Neural crest cell (in vitro differentiated cells): ENCODE results near the gene FAM204A. TPM values are rescaled to one million over a fixed set of nuclear protein-coding genes. Genes with fewer than 3 reads are reported as not detected.

Experiments used
- DNase-seq: peaks from one replicate; pipeline ENCODE4 v3.0.0; 2021; ENCODE audit warnings: low read depth, mixed read lengths, low spot score
- H3K27ac Mint-ChIP-seq: one replicate; pipeline ENCODE4 v1.8.0; 2021; ENCODE audit warnings: mild to moderate bottlenecking, mixed read lengths; ENCODE audit not compliant: unreplicated experiment
- H3K27me3 Mint-ChIP-seq: 2 replicates; pipeline ENCODE4 v1.8.0; 2021; ENCODE audit warnings: low read depth, mild to moderate bottlenecking, mixed read lengths
- H3K36me3 Mint-ChIP-seq: 2 replicates; pipeline ENCODE4 v1.8.0; 2021; ENCODE audit warnings: low read depth, mild to moderate bottlenecking, mixed read lengths
- H3K4me1 Mint-ChIP-seq: 2 replicates; pipeline ENCODE4 v1.8.0; 2021; ENCODE audit warnings: mixed read lengths
- H3K4me3 Mint-ChIP-seq: one replicate; pipeline ENCODE4 v1.8.0; 2021; ENCODE audit warnings: mild to moderate bottlenecking, mixed read lengths
- H3K9me3 Mint-ChIP-seq: 2 replicates; pipeline ENCODE4 v1.8.0; 2021; ENCODE audit warnings: mixed read lengths
- CTCF ChIP-seq: fragments of 200-600 bp; sonication (generic); conservative IDR thresholded peaks from 2 replicates; pipeline ENCODE4 v1.5.0; 2021; ENCODE audit warnings: antibody characterized with exemption, mild to moderate bottlenecking
- total RNA-seq: library from RNA; stranded (reverse); gene quantifications from 2 replicates; pipeline ENCODE4 v1.2.1, GENCODE V29; 2021

The FAM204A gene
- total RNA-seq, 1 donor from 2014 or later = 74.7 TPM

DNA sequence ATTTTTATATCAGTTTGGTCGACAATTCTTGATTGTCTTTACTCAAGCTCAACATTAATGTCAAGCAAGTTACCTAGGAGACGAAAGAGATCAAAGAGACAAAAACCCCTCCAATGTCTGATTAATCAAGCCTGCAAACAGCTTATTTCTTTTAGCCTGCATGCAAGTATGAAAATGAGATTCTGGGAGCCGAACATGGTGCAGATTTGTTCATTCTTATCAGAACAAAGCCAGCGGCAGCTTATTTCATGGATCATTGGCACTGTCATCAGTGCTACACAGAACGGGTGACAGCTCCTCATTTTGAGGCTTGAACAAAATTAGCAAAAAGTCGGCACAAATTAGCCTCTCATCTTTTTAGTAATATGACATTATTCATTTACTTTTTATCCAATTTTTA, 26.5 kb downstream of the FAM204A start:
- no peak overlapping the region for H3K4me3 Mint-ChIP-seq

GRCh38 chr10:118314882-118315281, 27.2 kb downstream of the FAM204A start:
- Mint-ChIP-seq H3K4me3 (no peak overlapping the region), H3K27ac (no peak overlapping the region)
- DNase-seq = no peak

More for the DNA sequence above, 26.5 kb downstream of the FAM204A start:
- Mint-ChIP-seq H3K9me3 (no peaks in the 10 kb centered on the region), H3K4me1 (peaks cover 12% of the 10 kb centered on the region), H3K36me3 (peaks cover 10% of the 10 kb centered on the region), H3K27ac (no peak overlapping the region), H3K27me3 (no peaks in the 10 kb centered on the region)
- no peak for DNase-seq
- TF ChIP-seq CTCF = no peak

GRCh38 chr10:118311505-118311904, 30.6 kb downstream of the FAM204A start:
- Mint-ChIP-seq H3K4me1 (peaks cover 12% of the 10 kb centered on the region), H3K4me3 (no peak overlapping the region), H3K27me3 (no peaks in the 10 kb centered on the region), H3K36me3 (peaks cover 9% of the 10 kb centered on the region), H3K9me3 (no peaks in the 10 kb centered on the region), H3K27ac (no peak overlapping the region)
- TF ChIP-seq CTCF = no peak
- no peak for DNase-seq

More at GRCh38 chr10:118314882-118315281, 27.2 kb downstream of the FAM204A start:
- Mint-ChIP-seq H3K9me3 (no peaks in the 10 kb centered on the region), H3K4me1 (peaks cover 12% of the 10 kb centered on the region), H3K27me3 (no peaks in the 10 kb centered on the region), H3K36me3 (peaks cover 6% of the 10 kb centered on the region)
- TF ChIP-seq CTCF = no peak

DNA sequence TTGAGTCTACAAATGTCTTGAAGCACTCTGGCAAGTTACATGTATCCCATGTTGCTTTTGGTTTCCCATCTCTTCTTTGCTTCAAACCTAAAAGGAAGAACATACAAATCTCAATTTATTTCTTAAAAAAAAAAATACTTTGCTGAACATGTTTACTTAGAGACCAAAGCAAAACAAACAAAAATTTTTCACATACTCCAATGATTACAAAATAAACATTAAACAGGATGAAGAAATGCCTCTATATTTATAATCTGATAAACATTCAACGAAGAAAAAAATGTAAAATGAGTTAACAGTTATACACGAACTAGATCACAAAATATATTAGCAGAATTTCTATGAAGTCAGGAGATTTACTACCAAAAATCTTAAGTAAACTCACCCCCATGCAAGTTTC, 31.3 kb downstream of the FAM204A start:
- H3K9me3 Mint-ChIP-seq = no peaks in the 10 kb centered on the region
- DNase-seq = no peak
- H3K4me3 Mint-ChIP-seq = no peak overlapping the region
- H3K27me3 Mint-ChIP-seq = no peaks in the 10 kb centered on the region
- H3K4me1 Mint-ChIP-seq = peaks cover 6% of the 10 kb centered on the region
- H3K36me3 Mint-ChIP-seq = peaks cover 9% of the 10 kb centered on the region
- H3K27ac Mint-ChIP-seq = no peak overlapping the region
- TF ChIP-seq CTCF = no peak

DNA sequence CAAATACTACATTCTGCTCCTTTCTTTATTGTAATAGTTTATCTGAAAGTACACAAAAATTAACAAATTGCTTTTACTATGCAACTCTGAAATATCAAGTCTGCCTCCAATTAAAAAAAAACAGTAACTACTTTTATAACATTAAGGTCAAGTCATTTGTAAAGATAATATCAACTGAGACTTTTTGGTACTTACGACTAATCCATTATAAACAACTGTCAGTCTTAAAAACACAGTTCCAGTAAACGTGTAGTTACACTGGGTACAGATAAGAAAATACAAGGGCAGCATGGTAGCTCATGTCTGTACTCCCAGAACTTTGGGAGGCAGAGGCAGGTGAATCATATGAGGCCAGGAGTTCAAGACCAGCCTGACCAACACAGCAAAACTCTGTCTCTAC, 32.2 kb downstream of the FAM204A start:
- no peaks in the 10 kb centered on the region for H3K27me3 Mint-ChIP-seq
- H3K9me3 Mint-ChIP-seq = no peaks in the 10 kb centered on the region
- H3K36me3 Mint-ChIP-seq = peaks cover 14% of the 10 kb centered on the region
- no peaks in the 10 kb centered on the region for H3K4me1 Mint-ChIP-seq
- no peak overlapping the region for H3K27ac Mint-ChIP-seq
- H3K4me3 Mint-ChIP-seq = no peak overlapping the region
- no peak for DNase-seq
- TF ChIP-seq CTCF = no peak

DNA sequence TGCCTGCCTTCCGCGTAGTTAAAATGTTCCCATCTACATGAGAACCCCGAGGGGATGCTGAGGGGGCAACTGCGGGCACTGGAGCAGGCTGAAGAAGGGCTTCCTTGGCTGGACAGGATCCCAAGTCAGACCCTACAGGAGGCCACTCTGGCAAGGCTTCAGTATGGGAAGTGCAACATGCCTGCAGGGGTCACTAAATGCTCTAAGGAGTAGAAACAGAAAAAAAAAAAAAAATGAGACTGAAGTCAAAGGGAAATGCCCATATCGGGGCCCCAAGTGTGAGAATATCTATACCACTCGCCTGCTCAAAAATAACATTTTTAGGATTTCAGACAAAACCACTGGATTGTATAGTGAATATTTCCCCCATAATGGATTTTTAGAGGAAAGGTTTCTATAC, 33.5 kb downstream of the FAM204A start:
- no peak for TF ChIP-seq CTCF
- Mint-ChIP-seq H3K4me3 (no peak overlapping the region), H3K27me3 (no peaks in the 10 kb centered on the region), H3K9me3 (no peaks in the 10 kb centered on the region), H3K27ac (no peak overlapping the region), H3K36me3 (peaks cover 20% of the 10 kb centered on the region), H3K4me1 (no peaks in the 10 kb centered on the region)
- DNase-seq = no peak
